ENCODE measurements around the gene PIGQ. TPM values are rescaled to one million over a fixed set of nuclear protein-coding genes. Genes with fewer than 3 reads are reported as not detected.
A peak's percentile ranks its signal among the peaks of the same experiment; 100 is the strongest.

PIGQ gene
- total and polyA plus RNA-seq, 2 of the 13 experiments (the other 11 are each of a cell fraction or from before 2014, with no cell fraction given): 7.7 to 19.7 TPM

- TF ChIP-seq PPARG (CRISPR knock-in tag; conservative IDR thresholded peaks at IDR 0.05) (0 out of 2 replicates have a peak, but pooled peaks have one; percentile 9), HOXA3 (CRISPR knock-in tag; IDR thresholded peaks at IDR 0.05) (peak; percentile 61; the same call in 1 of the 2 replicates), HDAC2 (CRISPR knock-in tag; IDR thresholded peaks at IDR 0.05) (peak; percentile 52; the same call in 1 of the 2 replicates), KDM5B (CRISPR knock-in tag; IDR thresholded peaks at IDR 0.05; ENCODE audit: borderline replicate concordance) (peak; percentile 66; the same call in 1 of the 2 replicates), ZBTB20 (CRISPR knock-in tag; IDR thresholded peaks at IDR 0.05; ENCODE audit: borderline replicate concordance, low read depth) (no peak), HNRNPLL (IDR thresholded peaks at IDR 0.05; ENCODE audit: low read depth, low read length, poor library complexity, severe bottlenecking) (peak; percentile 44), ZNF598 (CRISPR knock-in tag; IDR thresholded peaks at IDR 0.05; ENCODE audit: borderline replicate concordance) (0 out of 2 replicates have a peak, but pooled peaks have one; percentile 58), MYC (CRISPR knock-in tag; IDR thresholded peaks at IDR 0.05; ENCODE audit: borderline replicate concordance) (no peak; the same call in 1 of the 2 replicates), SYNCRIP (IDR thresholded peaks at IDR 0.05; ENCODE audit: insufficient read depth, low read depth, low read length) (no peak), MED1 (CRISPR knock-in tag; IDR thresholded peaks at IDR 0.05) (no peak), MXI1 (IDR thresholded peaks at IDR 0.05; ENCODE audit: borderline replicate concordance, low read depth, low read length) (peak; percentile 65; the same call in 1 of the 3 replicates), KDM3A (CRISPR knock-in tag; IDR thresholded peaks at IDR 0.05; ENCODE audit: low read depth) (peak; percentile 59; the same call in 1 of the 2 replicates), NR3C1 (CRISPR knock-in tag; IDR thresholded peaks at IDR 0.05) (no peak), ZSCAN21 (CRISPR knock-in tag; IDR thresholded peaks at IDR 0.05; ENCODE audit: borderline replicate concordance) (no peak), HOXA5 (CRISPR knock-in tag; IDR thresholded peaks at IDR 0.05) (no peak), TFE3 (CRISPR knock-in tag; IDR thresholded peaks at IDR 0.05) (0 out of 2 replicates have a peak, but pooled peaks have one; percentile 28), MNT (IDR thresholded peaks at IDR 0.05) (no peak), ZNF547 (CRISPR knock-in tag; IDR thresholded peaks at IDR 0.05) (0 out of 2 replicates have a peak, but pooled peaks have one; percentile 28), EZH2 (conservative IDR thresholded peaks at IDR 0.05; ENCODE audit: low read depth, low read length) (no peak), ARNTL (CRISPR knock-in tag; IDR thresholded peaks at IDR 0.05) (no peak), SUZ12 (IDR thresholded peaks at IDR 0.05; ENCODE audit: low read depth, low read length) (no peak), ZNF563 (CRISPR knock-in tag; IDR thresholded peaks at IDR 0.05) (no peak), GATAD2A (CRISPR knock-in tag; IDR thresholded peaks at IDR 0.05) (peak; percentile 60), SALL1 (CRISPR knock-in tag; IDR thresholded peaks at IDR 0.05) (peak; percentile 51), KDM4B (CRISPR knock-in tag; IDR thresholded peaks at IDR 0.05) (peak; percentile 20; the same call in 1 of the 2 replicates), NFYC (CRISPR knock-in tag; IDR thresholded peaks at IDR 0.05) (peak; percentile 21; the same call in 1 of the 2 replicates)
- TF ChIP-seq, protein P1, sequence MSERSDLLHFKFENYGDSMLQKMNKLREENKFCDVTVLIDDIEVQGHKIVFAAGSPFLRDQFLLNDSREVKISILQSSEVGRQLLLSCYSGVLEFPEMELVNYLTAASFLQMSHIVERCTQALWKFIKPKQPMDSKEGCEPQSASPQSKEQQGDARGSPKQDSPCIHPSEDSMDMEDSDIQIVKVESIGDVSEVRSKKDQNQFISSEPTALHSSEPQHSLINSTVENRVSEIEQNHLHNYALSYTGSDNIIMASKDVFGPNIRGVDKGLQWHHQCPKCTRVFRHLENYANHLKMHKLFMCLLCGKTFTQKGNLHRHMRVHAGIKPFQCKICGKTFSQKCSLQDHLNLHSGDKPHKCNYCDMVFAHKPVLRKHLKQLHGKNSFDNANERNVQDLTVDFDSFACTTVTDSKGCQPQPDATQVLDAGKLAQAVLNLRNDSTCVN (CRISPR knock-in tag; IDR thresholded peaks at IDR 0.05; ENCODE audit: borderline replicate concordance): peak; percentile 79; the same call in 1 of the 2 replicates
Measured at GRCh38 chr16:610513-611381, 41.0 kb downstream of the PIGQ start (continued).

All from HepG2 (cell line).